HepG2 (cell line): ENCODE data around the gene CDYL2. TPM values are rescaled to one million over a fixed set of nuclear protein-coding genes. Genes with fewer than 3 reads are reported as not detected.

Source experiments
- ATAC-seq: fragments of 200-7000 bp; cut with Tn5 transposase; 3 replicates; pipeline ENCODE4 v1.9.1; 2020; ENCODE audit warnings: mild to moderate bottlenecking, moderate library complexity
- BruUV-seq: library from RNA; stranded (reverse); fragments of 400-500 nt; replicated peaks from 2 replicates; lab custom pipeline; 2021; lab: Mats Ljungman, UMichigan
- CTCF ChIA-PET: fragments of 300-600 bp; formaldehyde crosslinking; extraction: SDS; loops from one replicate; lab custom pipeline; 2021; ENCODE audit warnings: low total read pairs, inconsistent platforms, low intra/inter-chr PET ratio; lab: Yijun Ruan, JAX
- POLR2A ChIA-PET: fragments of 350-600 bp; sonication (Branson Sonifier 250); formaldehyde crosslinking; loops from one replicate; lab custom pipeline; 2020; ENCODE audit warnings: antibody characterized with exemption, inconsistent platforms; lab: Yijun Ruan, JAX
- DNase-seq: peaks from one replicate; pipeline ENCODE4 v3.0.0-alpha.2; 2015; ENCODE audit warnings: low spot score
- FAIRE-seq: peaks from 3 replicates; lab custom pipeline; 2011; peaks lifted over from hg19 to GRCh38; lab: Jason Lieb, UNC
- H2AFZ ChIP-seq: one replicate; pipeline ENCODE4 v1.6.1; 2011; ENCODE audit warnings: low read length, inconsistent platforms
- H3K27ac ChIP-seq: fragments of 300-600 bp; 3 replicates; pipeline ENCODE4 v1.8.0; 2011; ENCODE audit warnings: mixed run types, mild to moderate bottlenecking, mixed read lengths, low read length, inconsistent platforms; ENCODE audit not compliant: insufficient read depth; ENCODE audit errors: extremely low read length
- H3K27me3 ChIP-seq, 2 experiments: fragments of 200-600 bp in 1 of 2; 2 replicates in 1 of 2; 3 replicates in 1 of 2; pipeline versions ENCODE4 v1.6.0 to v1.8.0; 2011; ENCODE audit warnings: low read length in 2 of 2, mild to moderate bottlenecking in 2 of 2, moderate library complexity in 2 of 2, inconsistent platforms in 1 of 2; ENCODE audit not compliant: insufficient read depth in 2 of 2, control insufficient read depth in 1 of 2
- H3K36me3 ChIP-seq, 2 experiments: fragments of 200-600 bp in 1 of 2; replicated peaks in 1 of 2; 2 replicates in 1 of 2; 3 replicates in 1 of 2; pipeline versions ENCODE4 v1.5.1 to v1.8.0; 2011; ENCODE audit warnings: low read length in 2 of 2, inconsistent platforms in 1 of 2; ENCODE audit not compliant: insufficient read depth in 2 of 2, control insufficient read depth in 1 of 2
- H3K4me1 ChIP-seq: 2 replicates; pipeline ENCODE4 v1.5.1; 2012; ENCODE audit warnings: low read length, inconsistent platforms; ENCODE audit not compliant: insufficient read depth
- H3K4me2 ChIP-seq: 2 replicates; pipeline ENCODE4 v1.6.0; 2011; ENCODE audit warnings: low read depth, low read length, inconsistent platforms
- H3K4me3 ChIP-seq, 3 experiments: fragments of 200-600 bp in 1 of 3; sonication (generic), shearing (Covaris generic) in 1 of 3; replicated peaks in 1 of 3; 2 replicates each; pipeline ENCODE4 v1.5.1; 2011 to 2016; ENCODE audit warnings: low read length in 3 of 3, inconsistent platforms in 2 of 3, low read depth in 2 of 3, mild to moderate bottlenecking in 2 of 3, control low read depth in 1 of 3, mixed read lengths in 1 of 3; ENCODE audit not compliant: insufficient read depth in 1 of 3
- H3K79me2 ChIP-seq: one replicate; pipeline ENCODE4 v1.6.1; 2011; ENCODE audit warnings: low read length, inconsistent platforms; ENCODE audit not compliant: insufficient read depth
- H3K9ac ChIP-seq: 2 replicates; pipeline ENCODE4 v1.6.0; 2011; ENCODE audit warnings: mild to moderate bottlenecking, low read depth, low read length, inconsistent platforms; ENCODE audit not compliant: insufficient read depth
- H3K9me3 ChIP-seq: 2 replicates; pipeline ENCODE4 v1.5.1; 2012; ENCODE audit warnings: mild to moderate bottlenecking, low read length
- H4K20me1 ChIP-seq: 2 replicates; pipeline ENCODE4 v1.6.0; 2011; ENCODE audit warnings: inconsistent platforms, mild to moderate bottlenecking, low read length, moderate library complexity; ENCODE audit not compliant: insufficient read depth
- FOXO1 ChIP-seq: sonication (generic); formaldehyde crosslinking; IDR thresholded peaks from 2 replicates; pipeline ENCODE4 v1.4.0; 2020; ENCODE audit warnings: missing genetic modification reagents
- HMG20A ChIP-seq: IDR thresholded peaks from 2 replicates; pipeline ENCODE4 v1.6.1; 2016; ENCODE audit warnings: borderline replicate concordance
- HOXA7 ChIP-seq: sonication (generic); formaldehyde crosslinking; IDR thresholded peaks from 2 replicates; pipeline ENCODE4 v1.8.1; 2022; ENCODE audit warnings: mild to moderate bottlenecking, missing genetic modification reagents, moderate library complexity
- JDP2 ChIP-seq: sonication (generic); formaldehyde crosslinking; IDR thresholded peaks from 2 replicates; pipeline ENCODE4 v1.8.1; 2022; ENCODE audit warnings: missing genetic modification reagents, borderline replicate concordance
- MYC ChIP-seq: sonication (generic); formaldehyde crosslinking; IDR thresholded peaks from 2 replicates; pipeline ENCODE4 v1.9.0; 2021; ENCODE audit warnings: missing genetic modification reagents, borderline replicate concordance
- RFXANK ChIP-seq: IDR thresholded peaks from 2 replicates; pipeline ENCODE4 v1.6.1; 2016
- TBL1XR1 ChIP-seq: fragments of 150-350 bp; IDR thresholded peaks from 2 replicates; pipeline ENCODE4 v1.6.1; 2014; ENCODE audit warnings: borderline replicate concordance, low read length; ENCODE audit not compliant: partially characterized antibody
- ZBTB38 ChIP-seq: sonication (generic); formaldehyde crosslinking; IDR thresholded peaks from 2 replicates; pipeline ENCODE4 v1.5.1; 2020; ENCODE audit warnings: mild to moderate bottlenecking, missing genetic modification reagents
- ZNF230 ChIP-seq: sonication (generic); formaldehyde crosslinking; IDR thresholded peaks from 2 replicates; pipeline ENCODE4 v1.4.0; 2020; ENCODE audit warnings: mild to moderate bottlenecking, missing genetic modification reagents
- ZNF589 ChIP-seq: sonication (generic); formaldehyde crosslinking; conservative IDR thresholded peaks from 2 replicates; pipeline ENCODE4 v1.8.0; 2022; ENCODE audit warnings: mild to moderate bottlenecking, moderate library complexity, missing genetic modification reagents
- ZNF703 ChIP-seq: sonication (generic); formaldehyde crosslinking; IDR thresholded peaks from 2 replicates; pipeline ENCODE4 v1.5.1; 2020; ENCODE audit warnings: missing genetic modification reagents, mild to moderate bottlenecking, moderate library complexity, borderline replicate concordance
- WGBS: methylation state at CpG from one replicate; pipeline ENCODE4 v1.1.6; 2017; ENCODE audit warnings: low lambda C conversion rate; 5-methylcytosine and 5-hydroxymethylcytosine counted together
- in situ Hi-C: cut with HindIII; loops from 2 replicates; pipeline ENCODE4 v1.10.0; 2017; ENCODE audit warnings: low pct_unique_long_range_greater_than_20kb; ENCODE audit not compliant: extremely low pct_ligation_motif_present
- intact Hi-C: fragments of 100-400 bp; cut with micrococcal nuclease; formaldehyde crosslinking; loops from one replicate; pipeline ENCODE4 v1.10.0; 2022; ENCODE audit not compliant: unreplicated experiment
- polyA plus RNA-seq, 8 experiments: library from polyadenylated mRNA; depleted of rRNA in 3 of 8; stranded (reverse) in 7 of 8; unstranded in 1 of 8; fragments of >200 nt; fragmentation: Illumina TruSeq in 4 of 8; extraction: Trizol in 4 of 8; gene quantifications; 2 replicates each; pipeline versions ENCODE4 v1.2.1 to v1.2.3, GENCODE V29; 2011 to 2016; ENCODE audit warnings: low read depth in 4 of 8, missing spikeins in 1 of 8, mixed read lengths in 1 of 8; ENCODE audit not compliant: insufficient read depth in 1 of 8
- total RNA-seq, 5 experiments: library from RNA; depleted of rRNA; stranded (reverse); fragments of >200 nt; fragmentation: Illumina TruSeq; extraction: Trizol; gene quantifications; 2 replicates each; pipeline ENCODE4 v1.2.3, GENCODE V29; 2016; ENCODE audit warnings: low read depth in 1 of 5
- TF ChIP-seq, protein P1 (sequence below): IDR thresholded peaks from 2 replicates; pipeline ENCODE4 v1.6.1; 2016; ENCODE audit warnings: control low read depth
- TF ChIP-seq, protein P2 (sequence below): sonication (generic); formaldehyde crosslinking; conservative IDR thresholded peaks from 2 replicates; pipeline ENCODE4 v1.8.0; 2022; ENCODE audit warnings: mild to moderate bottlenecking, moderate library complexity, missing genetic modification reagents
- TF ChIP-seq, protein P3 (sequence below): sonication (generic); formaldehyde crosslinking; IDR thresholded peaks from 2 replicates; pipeline ENCODE4 v1.5.1; 2020; ENCODE audit warnings: missing genetic modification reagents, mild to moderate bottlenecking, borderline replicate concordance

Gene CDYL2
- total and polyA plus RNA-seq, 2 of the 13 experiments (the other 11 are each of a cell fraction or from before 2014, with no cell fraction given), result 0.07 to 0.35 TPM

DNA sequence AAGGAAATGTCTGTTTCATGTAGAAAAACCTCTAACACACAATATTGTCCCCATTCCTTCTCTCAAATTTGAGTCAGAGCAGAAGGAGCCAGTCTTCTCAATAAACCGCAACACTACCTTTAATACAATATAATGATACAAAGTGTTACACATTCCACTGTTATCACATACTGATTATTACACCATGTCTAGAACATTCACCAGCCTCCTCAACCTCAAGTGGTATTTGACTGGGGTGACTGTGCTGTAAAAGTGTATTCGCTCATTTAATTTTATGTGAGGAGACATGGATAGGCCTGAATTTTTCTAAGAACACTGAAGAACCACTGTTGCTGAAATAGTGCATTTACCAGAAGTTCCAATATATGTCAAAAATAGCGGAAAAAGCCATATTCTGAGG lies 10.3 kb downstream of the CDYL2 start:
- WGBS, result 67% methylated on average over 3 of the region's 3 CpGs
- ChIA-PET CTCF (no interaction called here), POLR2A (no interaction called here)
- FAIRE-seq (no peak), DNase-seq (no peak), ATAC-seq (no peak)
- BruUV-seq, result no TSS peak
- no peak overlapping the region for H3K27ac ChIP-seq
- no peaks in the 10 kb centered on the region for H4K20me1 ChIP-seq
- no peak overlapping the region for H3K4me2 ChIP-seq
- H3K79me2 ChIP-seq, result no peaks in the 10 kb centered on the region
- no peaks in the 10 kb centered on the region for H3K27me3 ChIP-seq
- in situ Hi-C loops, result no loop called here
- no peaks in the 10 kb centered on the region for H3K36me3 ChIP-seq
- intact Hi-C loops, result no loop called here
- no peak overlapping the region for H3K4me3 ChIP-seq
- H3K4me1 ChIP-seq, result no peaks in the 10 kb centered on the region
- no peak overlapping the region for H3K9ac ChIP-seq
- H3K9me3 ChIP-seq, result no peaks in the 10 kb centered on the region
- no peak overlapping the region for H2AFZ ChIP-seq
- TF ChIP-seq HMG20A (CRISPR knock-in tag), result no peak
- TF ChIP-seq ZNF703 (CRISPR knock-in tag), result no peak
- no peak for TF ChIP-seq FOXO1 (CRISPR knock-in tag)

GRCh38 chr16:80792031-80792430 lies 12.4 kb downstream of the CDYL2 start:
- no TSS peak for BruUV-seq
- Histone ChIP-seq H3K4me2 (no peak overlapping the region), H2AFZ (no peak overlapping the region), H3K4me3 (no peak overlapping the region), H3K9me3 (no peaks in the 10 kb centered on the region), H3K79me2 (no peaks in the 10 kb centered on the region), H3K27ac (no peak overlapping the region), H4K20me1 (no peaks in the 10 kb centered on the region), H3K4me1 (no peaks in the 10 kb centered on the region), H3K27me3 (no peaks in the 10 kb centered on the region), H3K9ac (no peak overlapping the region), H3K36me3 (no peaks in the 10 kb centered on the region)
- ATAC-seq (no peak), FAIRE-seq (no peak), DNase-seq (no peak)
- ChIA-PET POLR2A (no interaction called here), CTCF (no interaction called here)
- intact Hi-C loops (no loop called here), in situ Hi-C loops (no loop called here)
- WGBS, result 48% methylated on average over 2 of the region's 2 CpGs
- TF ChIP-seq ZNF589 (CRISPR knock-in tag) (no peak), MYC (CRISPR knock-in tag) (no peak), ZNF230 (CRISPR knock-in tag) (no peak), JDP2 (CRISPR knock-in tag) (no peak), HOXA7 (CRISPR knock-in tag) (no peak), TBL1XR1 (no peak), RFXANK (CRISPR knock-in tag) (no peak), ZBTB38 (CRISPR knock-in tag) (no peak)
- TF ChIP-seq, protein P1, sequence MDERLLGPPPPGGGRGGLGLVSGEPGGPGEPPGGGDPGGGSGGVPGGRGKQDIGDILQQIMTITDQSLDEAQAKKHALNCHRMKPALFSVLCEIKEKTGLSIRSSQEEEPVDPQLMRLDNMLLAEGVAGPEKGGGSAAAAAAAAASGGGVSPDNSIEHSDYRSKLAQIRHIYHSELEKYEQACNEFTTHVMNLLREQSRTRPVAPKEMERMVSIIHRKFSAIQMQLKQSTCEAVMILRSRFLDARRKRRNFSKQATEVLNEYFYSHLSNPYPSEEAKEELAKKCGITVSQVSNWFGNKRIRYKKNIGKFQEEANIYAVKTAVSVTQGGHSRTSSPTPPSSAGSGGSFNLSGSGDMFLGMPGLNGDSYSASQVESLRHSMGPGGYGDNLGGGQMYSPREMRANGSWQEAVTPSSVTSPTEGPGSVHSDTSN, result no peak
- TF ChIP-seq, protein P2, sequence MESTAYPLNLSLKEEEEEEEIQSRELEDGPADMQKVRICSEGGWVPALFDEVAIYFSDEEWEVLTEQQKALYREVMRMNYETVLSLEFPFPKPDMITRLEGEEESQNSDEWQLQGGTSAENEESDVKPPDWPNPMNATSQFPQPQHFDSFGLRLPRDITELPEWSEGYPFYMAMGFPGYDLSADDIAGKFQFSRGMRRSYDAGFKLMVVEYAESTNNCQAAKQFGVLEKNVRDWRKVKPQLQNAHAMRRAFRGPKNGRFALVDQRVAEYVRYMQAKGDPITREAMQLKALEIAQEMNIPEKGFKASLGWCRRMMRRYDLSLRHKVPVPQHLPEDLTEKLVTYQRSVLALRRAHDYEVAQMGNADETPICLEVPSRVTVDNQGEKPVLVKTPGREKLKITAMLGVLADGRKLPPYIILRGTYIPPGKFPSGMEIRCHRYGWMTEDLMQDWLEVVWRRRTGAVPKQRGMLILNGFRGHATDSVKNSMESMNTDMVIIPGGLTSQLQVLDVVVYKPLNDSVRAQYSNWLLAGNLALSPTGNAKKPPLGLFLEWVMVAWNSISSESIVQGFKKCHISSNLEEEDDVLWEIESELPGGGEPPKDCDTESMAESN, result no peak
- TF ChIP-seq, protein P3, sequence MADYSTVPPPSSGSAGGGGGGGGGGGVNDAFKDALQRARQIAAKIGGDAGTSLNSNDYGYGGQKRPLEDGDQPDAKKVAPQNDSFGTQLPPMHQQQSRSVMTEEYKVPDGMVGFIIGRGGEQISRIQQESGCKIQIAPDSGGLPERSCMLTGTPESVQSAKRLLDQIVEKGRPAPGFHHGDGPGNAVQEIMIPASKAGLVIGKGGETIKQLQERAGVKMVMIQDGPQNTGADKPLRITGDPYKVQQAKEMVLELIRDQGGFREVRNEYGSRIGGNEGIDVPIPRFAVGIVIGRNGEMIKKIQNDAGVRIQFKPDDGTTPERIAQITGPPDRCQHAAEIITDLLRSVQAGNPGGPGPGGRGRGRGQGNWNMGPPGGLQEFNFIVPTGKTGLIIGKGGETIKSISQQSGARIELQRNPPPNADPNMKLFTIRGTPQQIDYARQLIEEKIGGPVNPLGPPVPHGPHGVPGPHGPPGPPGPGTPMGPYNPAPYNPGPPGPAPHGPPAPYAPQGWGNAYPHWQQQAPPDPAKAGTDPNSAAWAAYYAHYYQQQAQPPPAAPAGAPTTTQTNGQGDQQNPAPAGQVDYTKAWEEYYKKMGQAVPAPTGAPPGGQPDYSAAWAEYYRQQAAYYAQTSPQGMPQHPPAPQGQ, result no peak
